ENCODE results near the gene PLXDC1.

DNA sequence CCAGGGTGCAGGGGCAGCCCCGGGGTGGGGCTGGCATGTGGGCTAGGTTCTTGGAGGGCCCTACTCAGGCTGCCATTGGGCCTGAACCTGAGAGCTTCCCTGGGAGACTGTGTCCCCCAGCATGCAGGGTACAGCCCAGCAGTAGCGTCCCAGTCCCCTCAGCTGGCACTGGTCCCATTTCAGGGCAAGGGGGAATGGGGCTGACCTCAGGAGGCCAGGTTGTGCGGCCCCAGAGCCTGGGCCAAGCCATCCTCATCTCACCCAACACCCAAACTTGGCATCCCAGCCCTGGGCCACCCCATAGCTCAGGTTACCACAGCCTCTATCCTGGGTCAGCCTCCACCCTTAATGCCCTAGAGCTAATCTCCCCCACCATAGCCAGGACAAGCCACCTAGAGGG, 6.3 kb downstream of the PLXDC1 start:
- TF ChIP-seq EGR1 (IDR thresholded peaks at IDR 0.05) (no peak), TEAD4 (IDR thresholded peaks at IDR 0.05) (no peak), CEBPB (IDR thresholded peaks at IDR 0.05) (no peak), FOXM1 (IDR thresholded peaks at IDR 0.05; ENCODE audit: borderline replicate concordance, low read depth) (no peak), RAD21 (IDR thresholded peaks at IDR 0.05; ENCODE audit: low read depth) (no peak), TAF1 (IDR thresholded peaks at IDR 0.05; ENCODE audit: low read depth) (no peak), TCF12 (IDR thresholded peaks at IDR 0.05; ENCODE audit: low read depth) (no peak), ZBTB7A (IDR thresholded peaks at IDR 0.05; ENCODE audit: low read depth) (no peak), NFIC (IDR thresholded peaks at IDR 0.05) (no peak), CREB1 (IDR thresholded peaks at IDR 0.05; ENCODE audit: low read depth) (no peak), YY1 (IDR thresholded peaks at IDR 0.05; ENCODE audit: low read depth) (no peak)
- TF ChIP-seq, protein P1, sequence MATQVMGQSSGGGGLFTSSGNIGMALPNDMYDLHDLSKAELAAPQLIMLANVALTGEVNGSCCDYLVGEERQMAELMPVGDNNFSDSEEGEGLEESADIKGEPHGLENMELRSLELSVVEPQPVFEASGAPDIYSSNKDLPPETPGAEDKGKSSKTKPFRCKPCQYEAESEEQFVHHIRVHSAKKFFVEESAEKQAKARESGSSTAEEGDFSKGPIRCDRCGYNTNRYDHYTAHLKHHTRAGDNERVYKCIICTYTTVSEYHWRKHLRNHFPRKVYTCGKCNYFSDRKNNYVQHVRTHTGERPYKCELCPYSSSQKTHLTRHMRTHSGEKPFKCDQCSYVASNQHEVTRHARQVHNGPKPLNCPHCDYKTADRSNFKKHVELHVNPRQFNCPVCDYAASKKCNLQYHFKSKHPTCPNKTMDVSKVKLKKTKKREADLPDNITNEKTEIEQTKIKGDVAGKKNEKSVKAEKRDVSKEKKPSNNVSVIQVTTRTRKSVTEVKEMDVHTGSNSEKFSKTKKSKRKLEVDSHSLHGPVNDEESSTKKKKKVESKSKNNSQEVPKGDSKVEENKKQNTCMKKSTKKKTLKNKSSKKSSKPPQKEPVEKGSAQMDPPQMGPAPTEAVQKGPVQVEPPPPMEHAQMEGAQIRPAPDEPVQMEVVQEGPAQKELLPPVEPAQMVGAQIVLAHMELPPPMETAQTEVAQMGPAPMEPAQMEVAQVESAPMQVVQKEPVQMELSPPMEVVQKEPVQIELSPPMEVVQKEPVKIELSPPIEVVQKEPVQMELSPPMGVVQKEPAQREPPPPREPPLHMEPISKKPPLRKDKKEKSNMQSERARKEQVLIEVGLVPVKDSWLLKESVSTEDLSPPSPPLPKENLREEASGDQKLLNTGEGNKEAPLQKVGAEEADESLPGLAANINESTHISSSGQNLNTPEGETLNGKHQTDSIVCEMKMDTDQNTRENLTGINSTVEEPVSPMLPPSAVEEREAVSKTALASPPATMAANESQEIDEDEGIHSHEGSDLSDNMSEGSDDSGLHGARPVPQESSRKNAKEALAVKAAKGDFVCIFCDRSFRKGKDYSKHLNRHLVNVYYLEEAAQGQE (IDR thresholded peaks at IDR 0.05; ENCODE audit: low read depth) = no peak
- TF ChIP-seq, protein P2, sequence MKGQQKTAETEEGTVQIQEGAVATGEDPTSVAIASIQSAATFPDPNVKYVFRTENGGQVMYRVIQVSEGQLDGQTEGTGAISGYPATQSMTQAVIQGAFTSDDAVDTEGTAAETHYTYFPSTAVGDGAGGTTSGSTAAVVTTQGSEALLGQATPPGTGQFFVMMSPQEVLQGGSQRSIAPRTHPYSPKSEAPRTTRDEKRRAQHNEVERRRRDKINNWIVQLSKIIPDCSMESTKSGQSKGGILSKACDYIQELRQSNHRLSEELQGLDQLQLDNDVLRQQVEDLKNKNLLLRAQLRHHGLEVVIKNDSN (IDR thresholded peaks at IDR 0.05) = no peak
- TF ChIP-seq, protein P3, sequence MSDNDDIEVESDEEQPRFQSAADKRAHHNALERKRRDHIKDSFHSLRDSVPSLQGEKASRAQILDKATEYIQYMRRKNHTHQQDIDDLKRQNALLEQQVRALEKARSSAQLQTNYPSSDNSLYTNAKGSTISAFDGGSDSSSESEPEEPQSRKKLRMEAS (IDR thresholded peaks at IDR 0.05) = no peak
